GM12801 (cell line): ENCODE results near the gene PGF.

Experiments
- CTCF ChIP-seq: IDR thresholded peaks from one replicate; pipeline ENCODE4 v1.5.1; 2011; ENCODE audit warnings: control low read depth; ENCODE audit not compliant: insufficient read length; ENCODE audit errors: extremely low read depth

PGF gene

GRCh38 chr14:74948228-74949175, 6.9 kb downstream of the PGF start:
- no peak for TF ChIP-seq CTCF

- no peak for TF ChIP-seq CTCF
Measured at GRCh38 chr14:74947353-74948227, 7.8 kb downstream of the PGF start.

- no peak for TF ChIP-seq CTCF
Measured at GRCh38 chr14:74946659-74947281, 8.6 kb downstream of the PGF start.

- no peak for TF ChIP-seq CTCF
Measured at GRCh38 chr14:74945852-74946658, 9.3 kb downstream of the PGF start.

- TF ChIP-seq CTCF = no peak
Measured at GRCh38 chr14:74945261-74945851, 10.0 kb downstream of the PGF start.

- no peak for TF ChIP-seq CTCF
Measured at GRCh38 chr14:74942608-74943007, 12.8 kb downstream of the PGF start.
